ENCODE data around the gene SYT1.

Gene SYT1

DNA sequence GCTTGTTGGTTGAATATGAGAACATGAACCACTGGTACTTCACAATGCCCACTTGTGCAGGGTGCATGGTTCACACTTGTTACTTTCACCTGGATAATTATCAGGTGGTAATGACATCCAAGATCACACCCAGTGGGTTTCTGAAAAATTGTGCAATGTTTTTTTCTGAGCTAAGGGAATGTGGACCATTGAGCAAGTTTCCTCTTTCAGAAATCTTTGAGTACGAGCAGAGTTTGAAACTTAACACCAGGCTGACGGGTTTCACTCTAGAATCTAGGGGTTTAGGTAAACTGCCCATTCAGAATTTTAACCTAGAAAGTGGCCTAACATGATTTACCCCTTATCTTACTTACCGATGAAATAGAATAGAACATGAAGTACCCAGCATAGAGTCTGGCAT is 436.6 kb downstream of the SYT1 start:
- no peak for DNase-seq

DNA sequence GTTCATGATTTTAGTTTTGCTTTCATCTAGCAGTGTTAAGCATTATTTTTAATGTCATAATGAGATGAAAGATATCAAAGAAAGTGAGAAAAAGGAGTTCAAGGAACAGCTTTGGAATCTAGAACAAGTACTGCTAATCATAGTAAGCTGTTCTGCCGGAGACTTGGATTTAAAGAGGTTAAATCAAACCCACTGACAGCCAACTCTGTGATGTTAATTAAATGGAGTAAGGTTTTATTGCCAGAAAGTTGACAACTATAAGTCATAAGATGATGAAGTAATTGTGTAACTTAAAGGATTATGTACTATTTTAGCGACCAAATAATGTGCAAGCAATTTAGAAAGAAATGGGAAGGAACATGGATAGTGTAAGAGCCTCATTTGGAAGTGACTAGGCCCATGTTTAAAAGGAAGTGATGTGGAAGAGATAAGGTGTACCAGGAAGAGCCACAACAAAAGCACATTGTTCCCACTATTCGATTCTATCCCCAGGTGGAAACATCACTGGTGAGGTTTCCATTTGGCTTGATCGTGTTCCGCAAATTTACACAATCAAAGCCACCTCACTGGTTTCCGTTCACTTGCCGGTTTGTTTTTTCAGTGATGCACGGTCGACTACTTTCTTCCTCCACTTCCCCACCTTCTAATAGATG is 437.7 kb downstream of the SYT1 start:
- DNase-seq = no peak

DNA sequence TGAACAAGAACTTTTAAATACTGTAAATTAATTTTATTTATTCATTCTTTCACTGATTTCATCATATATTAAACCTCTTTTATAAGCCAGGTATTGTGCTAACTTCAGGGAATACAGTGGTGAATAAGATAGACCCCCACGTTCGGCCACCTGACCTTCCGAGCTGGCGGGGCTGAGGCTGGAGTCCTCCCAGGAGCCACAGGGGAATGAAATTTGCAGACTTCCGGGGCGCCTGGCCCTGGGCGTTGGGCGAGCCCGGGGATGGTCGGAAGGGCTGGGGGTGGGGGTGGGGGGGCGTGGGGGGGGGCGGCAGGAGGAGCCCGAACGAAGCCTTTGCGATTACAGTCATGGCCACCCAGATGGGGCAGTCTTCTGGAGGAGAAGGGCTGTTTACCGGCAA is 442.8 kb downstream of the SYT1 start:
- DNase-seq = no peak

DNA sequence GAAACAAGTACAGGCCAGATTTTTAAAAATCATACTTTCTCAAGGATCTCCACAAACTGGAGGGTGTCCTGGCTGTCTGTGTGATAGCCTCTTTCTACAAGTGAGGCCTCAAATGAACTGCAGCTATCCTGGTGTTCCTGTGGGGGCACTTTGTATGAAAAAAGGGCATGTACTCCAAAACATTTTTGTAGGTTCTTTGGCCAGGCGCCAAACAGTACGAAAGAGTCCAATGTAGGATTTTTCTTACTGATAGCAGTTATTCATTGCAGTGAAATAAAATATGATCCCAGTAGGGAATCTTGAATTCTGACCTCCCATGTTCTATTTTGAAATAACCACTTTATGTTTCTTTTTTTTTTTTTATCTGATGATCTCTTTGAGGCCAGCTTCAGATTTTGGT is 444.5 kb downstream of the SYT1 start:
- DNase-seq = no peak

DNA sequence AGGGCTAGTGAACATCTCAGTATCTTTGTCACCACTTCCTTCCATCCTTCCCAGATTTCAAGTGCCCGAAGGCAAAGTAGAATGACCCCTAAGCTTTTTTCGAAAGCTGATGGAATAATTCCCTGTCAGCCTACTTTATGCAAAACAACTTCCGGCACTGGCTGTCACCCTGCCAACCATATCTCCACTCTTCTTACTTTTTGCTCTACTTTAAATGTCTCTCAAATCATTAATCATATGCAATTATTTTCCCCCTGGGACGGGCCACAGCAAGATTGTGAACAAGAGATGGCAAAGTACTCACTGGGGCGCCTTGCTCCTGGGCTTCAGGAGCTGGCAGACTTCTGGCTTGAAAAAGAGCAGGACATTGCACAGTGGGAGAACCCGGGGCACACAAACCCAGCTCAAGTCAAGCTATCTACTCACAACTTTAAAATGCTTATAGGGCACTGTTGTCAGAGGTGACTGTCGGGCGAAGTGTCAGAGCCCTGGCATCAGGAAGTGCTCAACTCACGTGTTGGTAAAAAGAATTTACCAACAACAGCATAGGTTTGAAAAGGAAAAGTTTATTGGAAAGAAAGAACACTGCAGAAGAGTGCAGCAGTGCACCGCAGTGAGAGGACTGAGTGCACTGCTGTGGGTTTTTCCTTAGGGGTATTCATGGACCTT is 452.7 kb downstream of the SYT1 start:
- no peak for DNase-seq

DNA sequence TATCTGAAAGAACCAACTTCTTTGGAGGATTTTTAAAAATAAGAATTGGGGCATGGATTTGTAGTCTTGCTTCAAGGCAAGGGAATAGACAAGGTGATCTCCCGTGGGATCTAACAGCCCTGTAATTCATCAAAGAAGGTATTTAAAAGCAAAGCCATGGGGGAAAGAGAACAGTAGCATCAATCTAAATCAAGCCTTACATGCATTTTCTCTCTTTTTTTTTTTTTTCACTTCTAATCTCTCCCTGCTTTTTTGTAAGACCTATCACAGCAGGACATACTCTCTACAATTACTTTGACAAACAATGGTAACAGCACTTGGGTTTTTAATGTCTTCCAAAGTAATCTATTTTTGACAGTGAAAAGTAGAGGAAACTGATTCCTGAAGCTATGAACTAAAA is 458.3 kb downstream of the SYT1 start:
- no peak for DNase-seq

DNA sequence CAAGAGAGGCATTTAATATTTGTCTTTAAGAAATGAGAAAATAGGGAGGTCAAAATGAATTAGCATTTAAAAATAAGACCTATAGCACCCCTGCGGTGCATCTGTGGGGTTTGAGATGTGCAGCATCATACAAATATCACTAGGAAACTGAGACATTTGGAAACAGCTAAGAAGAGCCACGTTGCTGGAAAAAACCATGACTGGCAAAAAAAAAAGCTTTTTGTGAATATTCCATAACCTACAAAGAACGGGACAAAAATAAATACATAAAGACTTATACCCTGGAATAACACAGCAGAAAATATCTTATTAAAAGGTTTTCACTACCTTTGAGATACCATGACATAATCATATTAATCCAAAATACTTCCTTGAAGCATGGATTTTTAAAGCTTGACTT is 460.0 kb downstream of the SYT1 start:
- DNase-seq = no peak

DNA sequence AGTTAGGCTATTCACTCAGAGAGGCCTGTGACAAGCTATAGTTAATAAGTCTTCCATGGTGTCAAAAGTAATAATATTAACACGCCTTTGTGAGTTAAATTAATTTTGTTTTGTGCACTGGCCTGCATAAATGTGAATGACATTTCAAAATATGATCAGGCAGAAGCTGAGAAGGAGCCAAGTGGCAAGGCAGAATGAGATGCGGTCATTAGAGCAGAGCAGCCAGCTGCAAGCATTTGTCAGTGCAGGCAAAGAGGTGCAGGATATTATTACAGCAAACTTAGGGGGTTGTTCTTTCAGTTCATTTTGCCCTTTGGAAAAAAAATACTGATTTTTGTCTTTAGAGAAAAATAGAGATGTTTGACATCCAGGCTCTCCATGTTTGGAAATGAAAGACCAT is 461.6 kb downstream of the SYT1 start:
- DNase-seq = no peak

DNA sequence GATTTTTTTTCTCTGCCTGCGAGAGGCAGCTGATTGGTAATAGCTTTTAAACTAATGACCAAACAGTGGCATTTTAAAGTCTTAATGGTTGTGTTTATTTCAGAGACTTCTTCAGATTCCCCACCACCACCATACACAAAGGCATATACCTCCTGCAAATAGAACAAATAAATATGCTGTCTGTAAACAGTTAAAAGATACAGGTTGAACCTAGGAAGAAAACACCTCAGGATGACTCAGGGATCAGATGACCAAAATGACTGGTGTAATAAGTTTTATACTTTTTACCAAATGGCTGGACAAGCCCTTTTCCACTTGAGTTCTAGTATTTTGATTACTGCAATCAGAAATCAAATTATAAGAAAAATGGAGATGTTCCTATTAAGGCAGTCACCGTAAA is 462.1 kb downstream of the SYT1 start:
- no peak for DNase-seq

DNA sequence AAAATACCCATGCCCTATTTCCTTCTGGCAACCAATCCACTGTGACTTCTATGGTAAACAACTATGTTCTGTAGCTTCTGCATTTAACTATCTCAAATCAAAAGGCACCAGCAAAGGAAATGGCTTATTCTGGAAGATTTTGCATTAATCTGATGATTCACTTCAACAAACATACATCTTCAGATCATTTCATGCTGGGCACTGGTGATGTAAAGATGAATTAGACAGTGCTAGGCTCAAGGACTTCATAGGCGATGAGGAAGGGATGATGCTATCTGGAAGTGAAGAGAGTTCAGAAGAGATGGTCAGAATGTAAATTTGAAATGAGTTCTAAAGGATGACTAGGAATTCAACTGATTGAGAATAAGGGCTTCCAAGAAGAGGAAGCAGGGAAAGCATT is 462.9 kb downstream of the SYT1 start:
- DNase-seq = no peak

DNA sequence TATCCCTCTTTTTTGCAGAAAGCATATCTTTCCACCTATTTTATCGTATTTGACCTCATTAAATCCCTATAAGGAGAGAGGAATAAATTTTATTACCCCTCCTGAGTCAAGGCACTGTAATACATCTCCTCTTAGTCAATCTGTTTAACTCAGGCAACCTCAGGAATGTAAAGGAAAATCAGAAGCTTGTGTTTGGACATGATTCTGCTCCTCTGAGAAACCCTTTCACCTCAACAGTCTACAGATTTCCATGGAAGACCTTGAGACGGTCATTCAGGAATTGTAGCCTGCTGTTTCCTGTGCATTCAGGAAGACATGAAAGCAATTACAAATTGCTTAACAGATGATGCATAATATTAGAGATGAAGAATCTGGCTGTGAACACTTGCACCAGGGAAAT is 465.4 kb downstream of the SYT1 start:
- peak; percentile 73 for DNase-seq

DNA sequence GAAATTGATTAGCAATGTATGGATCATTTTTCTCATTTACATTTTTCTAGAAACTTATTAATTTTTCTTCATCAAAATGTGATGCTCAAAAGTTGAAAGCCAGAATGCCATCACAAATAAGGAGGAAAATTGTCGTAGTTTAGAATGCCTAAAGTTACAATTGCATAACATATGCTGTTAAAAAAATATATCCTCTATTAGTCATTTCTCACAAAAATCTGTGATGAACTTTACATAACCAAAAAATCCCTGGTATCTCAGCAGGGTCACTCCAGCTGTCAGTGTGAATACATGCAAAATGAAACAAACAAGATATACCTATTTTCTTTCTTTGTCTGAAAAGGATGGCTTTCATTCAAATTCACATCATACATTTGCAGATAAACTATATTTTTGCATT is 467.3 kb downstream of the SYT1 start:
- peak; percentile 44 for DNase-seq

DNA sequence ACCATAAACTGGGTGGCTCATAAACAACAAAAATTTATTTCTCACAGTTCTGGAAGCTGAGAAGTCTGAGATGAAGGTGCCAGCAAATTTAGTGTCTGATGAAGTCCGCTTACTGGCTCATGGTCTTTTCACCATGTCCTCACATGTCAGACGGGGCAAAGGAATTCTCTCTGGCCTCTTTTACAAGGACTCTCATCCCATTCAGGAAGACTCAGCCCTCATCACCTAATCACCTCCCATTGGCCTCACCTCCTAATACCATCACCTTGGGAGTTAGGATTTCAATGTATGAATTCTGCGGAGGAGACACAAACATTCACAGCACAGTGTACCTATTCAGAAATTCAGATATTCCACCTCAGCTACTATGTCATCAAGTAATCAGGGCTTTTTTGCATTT is 468.6 kb downstream of the SYT1 start:
- no peak for DNase-seq

DNA sequence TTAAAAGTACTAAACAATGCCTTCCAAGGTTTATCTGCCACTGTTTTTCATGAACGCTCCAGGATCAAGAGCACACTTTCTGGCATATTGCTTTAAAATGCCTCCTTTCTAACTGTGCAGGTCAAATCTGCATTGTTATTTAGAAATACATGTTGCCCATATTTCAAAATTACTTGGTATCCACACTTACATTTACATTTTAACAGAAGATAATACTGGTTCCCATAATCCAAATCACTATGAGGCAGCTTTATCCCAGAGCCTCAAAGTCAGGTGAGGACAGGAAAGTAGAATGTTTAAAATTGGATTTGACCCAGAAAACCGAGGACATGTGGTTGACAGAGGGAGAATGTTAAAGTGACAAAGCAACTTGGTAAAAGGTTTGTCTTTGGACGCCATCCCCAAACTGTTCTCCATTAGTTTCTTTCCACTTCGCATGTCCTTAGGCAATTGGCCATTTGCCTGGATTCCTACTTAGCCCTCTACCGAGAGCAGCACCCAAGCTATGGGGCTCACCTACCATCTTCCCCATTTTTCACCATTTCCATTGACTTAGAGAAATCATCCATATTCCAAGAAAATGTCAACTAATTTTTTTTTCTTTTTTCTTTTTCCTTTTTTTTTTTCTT is 473.2 kb downstream of the SYT1 start:
- DNase-seq = no peak

DNA sequence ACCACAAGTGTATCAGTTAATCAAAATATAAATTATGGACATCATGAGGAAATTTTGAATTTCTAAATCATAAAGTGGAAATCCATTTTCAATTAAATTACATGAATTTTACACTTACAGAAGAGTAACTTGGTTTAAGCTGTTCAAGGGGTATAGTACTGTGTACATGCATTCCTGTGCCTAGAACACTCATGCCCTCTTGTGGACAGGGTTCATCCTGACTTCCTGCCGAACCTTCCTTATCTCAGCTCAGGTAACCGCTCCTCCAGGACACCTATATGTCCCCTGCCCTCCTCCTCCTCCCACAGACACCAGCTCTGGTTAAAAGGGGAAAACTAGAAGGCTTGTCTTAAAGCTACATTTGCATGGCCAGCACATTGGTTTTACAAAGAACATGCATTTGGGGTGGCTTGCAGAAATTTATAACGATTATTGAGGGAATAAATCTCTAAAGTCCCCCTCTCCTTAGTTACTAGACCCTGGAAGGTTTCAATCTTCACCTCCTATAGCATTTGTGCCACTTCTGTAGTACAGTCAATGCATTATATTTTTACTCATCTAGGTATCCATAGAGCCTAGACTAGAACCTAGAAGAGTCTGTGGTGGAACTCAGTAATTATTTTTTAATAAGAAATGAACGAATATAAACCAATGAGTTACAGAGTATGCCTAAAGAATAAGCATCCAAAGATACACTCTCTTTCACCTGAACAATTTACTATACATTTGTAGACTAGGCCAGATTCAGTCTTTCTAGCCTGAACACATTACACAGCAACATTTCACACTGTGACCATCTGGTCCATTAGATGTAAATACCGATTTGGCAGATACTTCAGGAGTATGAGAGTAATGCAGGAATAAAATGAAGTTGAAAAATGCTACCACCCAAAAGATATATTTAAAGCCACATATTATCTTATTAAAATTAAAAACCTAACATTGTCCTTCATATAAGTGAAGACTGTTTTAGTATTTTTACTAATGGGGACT is 480.6 kb downstream of the SYT1 start:
- DNase-seq = peak; percentile 24

DNA sequence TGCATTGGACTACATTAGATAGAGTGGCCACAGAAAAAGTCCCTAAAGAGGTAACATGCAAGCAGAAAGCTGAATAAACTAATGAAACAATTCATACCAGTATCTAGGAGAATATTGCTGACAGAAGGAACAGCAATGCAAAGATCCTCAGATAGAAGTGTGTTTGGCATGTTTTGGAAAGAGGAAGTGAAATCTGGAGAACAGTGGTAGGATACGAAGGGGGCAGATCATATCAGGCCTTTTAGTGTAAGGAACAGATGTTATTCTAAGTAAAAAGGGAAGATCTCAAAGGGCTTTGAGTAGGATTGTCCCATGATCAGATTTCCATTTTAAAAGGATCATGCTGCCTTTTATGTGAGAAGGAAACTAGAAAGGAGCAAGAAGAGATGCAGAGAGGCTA is 483.3 kb downstream of the SYT1 start:
- DNase-seq = no peak

DNA sequence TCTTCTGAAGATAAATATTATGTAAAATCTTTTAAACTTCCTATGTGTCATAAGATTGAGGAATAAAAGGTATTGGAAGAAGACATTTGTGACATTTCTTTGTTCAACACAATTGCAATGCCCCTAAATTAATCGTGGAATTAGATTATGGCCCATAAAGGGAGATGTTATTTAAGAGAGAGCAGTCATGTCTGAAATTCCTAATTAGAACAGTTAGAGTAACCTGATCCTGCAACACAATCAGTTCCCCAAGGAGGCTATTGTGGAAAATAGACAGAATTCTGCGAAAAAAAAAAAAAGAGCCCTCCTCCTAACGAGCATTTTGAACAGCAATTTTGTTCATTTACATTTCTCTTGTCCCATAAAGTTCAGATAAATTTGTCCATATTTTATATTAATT is 486.7 kb downstream of the SYT1 start:
- no peak for DNase-seq

DNA sequence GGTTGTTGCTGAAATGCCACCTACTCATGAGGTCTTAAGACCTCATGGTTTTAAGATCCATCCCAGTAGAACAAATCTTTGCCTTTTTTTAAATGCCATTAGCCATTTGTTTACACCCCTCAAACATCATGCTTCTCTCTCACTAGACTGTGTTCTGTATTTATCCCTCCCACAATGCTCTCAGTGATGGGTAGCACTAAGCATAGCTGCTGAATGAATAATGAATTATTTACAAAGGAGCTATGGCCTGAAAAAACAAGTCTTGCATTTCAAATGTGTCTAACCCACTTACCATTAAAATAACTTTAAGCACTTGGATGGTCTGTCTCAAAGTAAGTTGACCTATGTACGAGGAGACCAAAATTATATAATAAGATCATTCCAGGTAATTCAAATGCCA is 491.6 kb downstream of the SYT1 start:
- DNase-seq = no peak

DNA sequence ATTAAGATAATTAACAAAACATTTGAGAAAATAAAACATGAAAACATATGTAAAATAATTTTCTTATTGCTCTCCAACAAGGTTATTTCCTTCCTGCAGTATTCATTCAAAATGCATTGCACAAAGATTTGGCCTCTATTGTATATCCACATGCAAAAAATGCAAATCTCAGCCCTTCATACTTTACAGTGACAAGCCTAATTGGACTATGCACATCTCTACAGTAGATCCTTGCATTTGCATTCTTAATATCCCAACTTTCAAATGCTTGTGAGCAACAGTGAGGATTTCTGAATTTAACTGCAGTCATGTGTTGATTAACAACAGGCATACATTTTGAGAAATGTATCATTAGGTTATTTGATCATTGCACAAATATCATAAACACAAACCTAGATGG is 492.5 kb downstream of the SYT1 start:
- no peak for DNase-seq

DNA sequence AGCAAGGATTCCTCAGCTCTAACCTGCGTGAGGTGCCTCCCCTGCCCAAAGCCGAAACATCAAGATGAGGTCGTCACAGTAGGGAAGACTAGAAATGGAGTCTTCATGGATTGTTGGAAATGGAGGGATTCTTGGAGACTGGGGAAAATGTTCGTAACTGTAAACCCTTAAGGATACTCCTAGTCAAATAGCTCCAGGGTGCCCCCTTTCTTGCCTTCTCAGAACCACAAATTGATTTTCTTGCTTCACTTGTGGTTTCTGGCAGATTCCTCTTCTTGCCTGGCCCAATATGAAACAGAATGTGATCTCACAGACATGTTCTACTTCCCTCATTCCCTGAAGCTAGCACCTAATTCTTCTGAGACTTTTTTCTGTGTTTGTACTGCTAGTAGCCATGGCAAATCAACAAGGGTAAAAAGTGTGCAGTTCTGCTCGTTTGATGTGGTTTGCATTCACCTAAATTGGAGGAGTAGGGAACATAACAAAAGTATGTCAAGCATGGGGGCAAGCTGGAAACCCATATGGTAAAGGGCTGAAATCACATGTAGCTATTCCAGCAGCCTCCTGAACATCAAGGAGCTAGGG is 494.2 kb downstream of the SYT1 start:
- peak; percentile 1 for DNase-seq

DNA sequence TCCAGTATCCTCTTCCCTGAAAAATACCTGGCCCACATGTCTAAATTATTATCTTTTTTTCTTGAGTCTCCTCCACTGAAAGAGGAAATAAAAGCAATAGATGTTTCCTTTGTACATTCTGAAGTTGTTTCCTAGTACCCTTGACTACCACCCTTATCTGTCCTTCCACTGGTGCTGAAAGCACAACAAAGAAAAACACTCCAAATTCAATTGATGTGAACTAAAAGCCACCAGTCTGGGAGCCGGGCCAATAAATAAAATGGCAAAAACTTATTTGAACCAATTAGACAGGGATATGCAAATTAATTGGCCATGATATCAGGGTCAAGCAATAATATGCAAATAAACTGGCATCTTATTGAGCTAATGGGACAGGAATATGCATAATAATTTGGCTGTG is 495.7 kb downstream of the SYT1 start:
- DNase-seq = no peak

DNA sequence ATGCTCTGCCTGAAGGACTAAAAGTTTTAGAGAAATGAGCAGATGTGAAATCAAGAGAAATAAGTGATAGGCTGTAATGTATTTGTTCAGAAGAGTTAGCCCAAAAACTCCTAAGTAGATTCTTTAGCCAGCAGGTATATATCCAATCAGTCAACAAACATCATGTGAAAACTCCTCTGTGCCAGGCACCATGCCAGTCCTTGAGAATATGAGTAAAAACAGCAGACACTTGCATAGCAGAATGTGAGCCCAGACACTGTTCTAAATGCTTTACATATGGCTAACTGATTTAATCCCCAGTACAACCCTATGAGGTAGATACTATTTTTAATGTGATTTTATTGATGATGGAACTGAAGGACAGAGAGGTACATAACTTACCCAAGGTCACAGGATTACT is 496.4 kb downstream of the SYT1 start:
- DNase-seq = no peak

DNA sequence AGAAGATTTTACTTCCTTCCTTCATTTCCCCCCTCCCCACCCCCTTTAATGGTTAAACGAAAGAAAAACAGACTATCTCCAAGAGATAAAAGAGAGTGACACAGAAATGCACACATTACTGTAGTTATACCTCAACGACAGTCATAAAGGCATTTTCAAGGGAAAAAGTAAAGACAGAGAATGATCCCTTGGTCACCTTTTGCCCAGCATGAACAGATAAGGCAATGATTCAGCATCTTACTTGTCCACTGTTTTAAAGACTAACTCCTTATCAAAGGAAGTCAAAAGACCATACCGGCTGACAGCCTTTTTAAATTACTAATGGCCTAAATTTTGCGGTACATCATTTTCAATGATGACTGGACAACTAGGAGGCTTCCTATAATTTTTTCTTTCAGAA is 499.6 kb downstream of the SYT1 start:
- DNase-seq = no peak

Measured in fibroblast of skin of abdomen (primary cell).